Right lobe of liver (tissue), 4 donors: Measurements from ENCODE around the gene NSF.

Experiments used
- POLR2A ChIP-seq: fragments of 450-650 bp; IDR thresholded peaks from one replicate; pipeline ENCODE4 v1.6.1; 2017; ENCODE audit warnings: antibody characterized with exemption, mild to moderate bottlenecking
- TF ChIP-seq, protein P1 (sequence below), 4 donors: fragments of 200-600 bp in 3 of 4; fragments of 450-650 bp in 1 of 4; IDR thresholded peaks; one replicate each; pipeline versions ENCODE4 v1.5.1 to v1.8.0; 2016 to 2022; ENCODE audit warnings: antibody characterized with exemption in 4 of 4, mild to moderate bottlenecking in 2 of 4
- donor health status: DM: no; HTN: no; CAD: no.
- donor health status: DM: no; HTN: no; CAD: no.
- donor health status: DM: no; HTN: yes; CAD: no.

DNA sequence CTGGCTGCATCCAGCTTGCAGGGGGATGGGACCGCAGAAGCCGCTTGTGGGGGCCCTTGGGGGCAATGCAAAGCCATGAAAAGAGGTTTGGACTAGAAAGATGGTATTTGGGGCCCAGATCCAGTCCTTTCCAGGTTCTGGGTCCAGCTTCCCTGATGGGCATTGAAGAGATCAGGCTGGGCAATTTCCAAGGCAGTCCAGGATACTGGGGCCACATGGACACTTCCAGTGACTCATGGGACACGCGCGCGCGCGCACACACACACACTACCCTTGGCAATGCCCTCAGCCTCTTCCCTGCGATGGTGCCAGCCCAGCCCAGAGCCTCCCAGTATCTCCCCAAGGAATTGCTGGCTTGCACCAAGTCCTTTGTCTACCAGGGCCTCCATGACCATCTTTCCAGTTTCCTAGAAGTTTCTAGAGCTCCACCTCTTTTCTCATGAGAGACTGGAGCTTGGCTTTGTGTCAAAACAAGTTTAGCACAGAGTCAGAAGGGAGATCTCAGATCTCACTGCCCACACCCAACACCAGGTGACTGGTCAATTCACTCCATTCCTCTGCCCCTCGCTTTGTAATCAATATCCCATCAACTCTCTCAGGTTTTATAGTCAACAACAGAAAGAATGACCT lies 183.8 kb downstream of the NSF start:
- TF ChIP-seq, protein P1, sequence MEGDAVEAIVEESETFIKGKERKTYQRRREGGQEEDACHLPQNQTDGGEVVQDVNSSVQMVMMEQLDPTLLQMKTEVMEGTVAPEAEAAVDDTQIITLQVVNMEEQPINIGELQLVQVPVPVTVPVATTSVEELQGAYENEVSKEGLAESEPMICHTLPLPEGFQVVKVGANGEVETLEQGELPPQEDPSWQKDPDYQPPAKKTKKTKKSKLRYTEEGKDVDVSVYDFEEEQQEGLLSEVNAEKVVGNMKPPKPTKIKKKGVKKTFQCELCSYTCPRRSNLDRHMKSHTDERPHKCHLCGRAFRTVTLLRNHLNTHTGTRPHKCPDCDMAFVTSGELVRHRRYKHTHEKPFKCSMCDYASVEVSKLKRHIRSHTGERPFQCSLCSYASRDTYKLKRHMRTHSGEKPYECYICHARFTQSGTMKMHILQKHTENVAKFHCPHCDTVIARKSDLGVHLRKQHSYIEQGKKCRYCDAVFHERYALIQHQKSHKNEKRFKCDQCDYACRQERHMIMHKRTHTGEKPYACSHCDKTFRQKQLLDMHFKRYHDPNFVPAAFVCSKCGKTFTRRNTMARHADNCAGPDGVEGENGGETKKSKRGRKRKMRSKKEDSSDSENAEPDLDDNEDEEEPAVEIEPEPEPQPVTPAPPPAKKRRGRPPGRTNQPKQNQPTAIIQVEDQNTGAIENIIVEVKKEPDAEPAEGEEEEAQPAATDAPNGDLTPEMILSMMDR (IDR thresholded peaks at IDR 0.05), result no peak
- no peak for TF ChIP-seq POLR2A
